ENCODE measurements around the gene SLC38A7.

The SLC38A7 gene

GRCh38 chr16:58634265-58634802 lies 50.2 kb downstream of the SLC38A7 start:
- DNase-seq: no peak

- peak; percentile 98 for DNase-seq
Measured at GRCh38 chr16:58629733-58630640, 54.6 kb downstream of the SLC38A7 start, which contains the start of gene CNOT1. TSS of gene CNOT1 (minus strand) at chr16:58629826. CDS start at chr16:58599337, 30,489 bp downstream.

- peak; percentile 65 for DNase-seq
Measured at GRCh38 chr16:58628845-58629732, 55.5 kb downstream of the SLC38A7 start.

- no peak for DNase-seq
Measured at GRCh38 chr16:58624209-58624608, 60.4 kb downstream of the SLC38A7 start.

- no peak for DNase-seq
Measured at GRCh38 chr16:58620396-58620795, 64.2 kb downstream of the SLC38A7 start.

GRCh38 chr16:58615280-58615679 lies 69.3 kb downstream of the SLC38A7 start:
- no peak for DNase-seq
